Parathyroid adenoma (tissue), 2 donors: Measurements from ENCODE around the gene MYH6.

Experiments used
- H2AFZ ChIP-seq: fragments of 300-600 bp; sonication (generic); one replicate; pipeline ENCODE4 v1.7.0; 2017; ENCODE audit warnings: antibody characterized with exemption, mild to moderate bottlenecking
- H3K27ac ChIP-seq: fragments of 300-600 bp; sonication (generic); one replicate; pipeline ENCODE4 v1.7.0; 2017
- H3K27me3 ChIP-seq: fragments of 300-600 bp; sonication (generic); one replicate; pipeline ENCODE4 v1.7.0; 2017; ENCODE audit warnings: low read length; ENCODE audit not compliant: control insufficient read depth, insufficient read depth
- H3K36me3 ChIP-seq: fragments of 300-600 bp; sonication (generic); one replicate; pipeline ENCODE4 v1.7.0; 2017; ENCODE audit warnings: low read length; ENCODE audit not compliant: control insufficient read depth, insufficient read depth
- H3K4me1 ChIP-seq: fragments of 300-600 bp; sonication (generic); one replicate; pipeline ENCODE4 v1.7.0; 2017; ENCODE audit warnings: control low read depth
- H3K4me2 ChIP-seq: fragments of 300-600 bp; sonication (generic); one replicate; pipeline ENCODE4 v1.7.0; 2017; ENCODE audit warnings: low read length
- H3K4me3 ChIP-seq: fragments of 300-600 bp; sonication (generic); one replicate; pipeline ENCODE4 v1.7.0; 2017; ENCODE audit warnings: low read depth, low read length
- H3K79me2 ChIP-seq: fragments of 300-600 bp; sonication (generic); one replicate; pipeline ENCODE4 v1.7.0; 2017; ENCODE audit warnings: control low read depth
- H3K9ac ChIP-seq: fragments of 300-600 bp; sonication (generic); one replicate; pipeline ENCODE4 v1.7.0; 2017; ENCODE audit warnings: mild to moderate bottlenecking
- H3K9me3 ChIP-seq: fragments of 300-600 bp; sonication (generic); one replicate; pipeline ENCODE4 v1.7.0; 2017; ENCODE audit warnings: low read length; ENCODE audit not compliant: control insufficient read depth
- CTCF ChIP-seq: fragments of 300-600 bp; sonication (generic); IDR thresholded peaks from one replicate; pipeline ENCODE4 v1.7.0; 2017; ENCODE audit warnings: antibody characterized with exemption, mild to moderate bottlenecking
- donor health status: primary hyperparathyroidism.

The MYH6 gene

GRCh38 chr14:23385642-23386265, 22.3 kb downstream of the MYH6 start:
- Histone ChIP-seq H3K27ac (no peak overlapping the region), H3K36me3 (no peaks in the 10 kb centered on the region), H2AFZ (no peak overlapping the region), H3K9me3 (no peaks in the 10 kb centered on the region), H3K9ac (no peak overlapping the region), H3K4me1 (no peaks in the 10 kb centered on the region), H3K27me3 (no peaks in the 10 kb centered on the region), H3K79me2 (no peaks in the 10 kb centered on the region), H3K4me2 (no peak overlapping the region), H3K4me3 (no peak overlapping the region)
- TF ChIP-seq CTCF: no peak

- H3K36me3 ChIP-seq: no peaks in the 10 kb centered on the region
- no peak for TF ChIP-seq CTCF
- H2AFZ ChIP-seq: no peak overlapping the region
- no peaks in the 10 kb centered on the region for H3K79me2 ChIP-seq
- no peaks in the 10 kb centered on the region for H3K4me1 ChIP-seq
- no peaks in the 10 kb centered on the region for H3K27me3 ChIP-seq
- H3K27ac ChIP-seq: no peak overlapping the region
- H3K9me3 ChIP-seq: no peaks in the 10 kb centered on the region
- H3K9ac ChIP-seq: no peak overlapping the region
- H3K4me2 ChIP-seq: no peak overlapping the region
- H3K4me3 ChIP-seq: no peak overlapping the region
Measured at GRCh38 chr14:23385244-23385641, 22.8 kb downstream of the MYH6 start.

- Histone ChIP-seq H3K27me3 (no peaks in the 10 kb centered on the region), H3K4me3 (no peak overlapping the region), H3K4me1 (no peaks in the 10 kb centered on the region), H3K27ac (no peak overlapping the region), H3K4me2 (no peak overlapping the region), H3K79me2 (no peaks in the 10 kb centered on the region), H3K36me3 (no peaks in the 10 kb centered on the region), H3K9me3 (no peaks in the 10 kb centered on the region), H3K9ac (no peak overlapping the region), H2AFZ (no peak overlapping the region)
- TF ChIP-seq CTCF: no peak
Measured at GRCh38 chr14:23384364-23385080, 23.6 kb downstream of the MYH6 start.

- no peak overlapping the region for H3K27ac ChIP-seq
- H3K4me3 ChIP-seq: no peak overlapping the region
- H3K9ac ChIP-seq: no peak overlapping the region
- no peak overlapping the region for H3K4me2 ChIP-seq
- no peak overlapping the region for H2AFZ ChIP-seq
- TF ChIP-seq CTCF: no peak
- no peaks in the 10 kb centered on the region for H3K4me1 ChIP-seq
- no peaks in the 10 kb centered on the region for H3K36me3 ChIP-seq
- H3K79me2 ChIP-seq: no peaks in the 10 kb centered on the region
- no peaks in the 10 kb centered on the region for H3K9me3 ChIP-seq
- H3K27me3 ChIP-seq: no peaks in the 10 kb centered on the region
Measured at GRCh38 chr14:23382731-23383440, 25.2 kb downstream of the MYH6 start.
